NCI-H2227 treated with DMSO at 0.1 percent for 48 hours (cell line): ENCODE results near the gene TMEM31.
A peak's percentile ranks its signal among the peaks of the same experiment; 100 is the strongest.
"Not testable (repeated sequence)": the region's sequence is repeated elsewhere in the genome, so short reads cannot be mapped to it uniquely, and the experiment has no call there.

Source experiments
- DNase-seq: peaks from one replicate; lab custom pipeline; 2025; lab: John Stamatoyannopoulos, UW

The TMEM31 gene

GRCh38 chrX:103726477-103726876 lies 15.8 kb downstream of the TMEM31 start:
- DNase-seq, result no peak

DNA sequence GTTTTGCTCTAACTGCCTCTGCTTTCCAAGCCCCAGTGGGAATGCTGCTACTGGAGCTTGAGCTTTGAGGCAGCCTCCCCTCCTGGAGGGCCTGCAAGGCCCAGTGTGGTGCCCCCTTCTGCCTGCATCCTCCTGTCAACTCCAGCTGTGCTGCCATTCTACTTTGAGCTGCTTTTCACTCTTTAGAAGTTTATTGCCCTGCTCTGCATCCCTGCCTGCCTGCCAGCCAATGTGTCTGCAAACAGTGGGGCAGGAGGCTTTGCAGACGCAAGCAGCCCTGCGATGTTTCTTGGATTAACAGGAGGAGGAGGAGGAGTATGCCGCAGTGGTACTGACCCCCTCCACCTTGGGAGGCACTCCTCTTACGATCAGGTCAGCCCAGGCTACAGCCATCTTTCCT lies 16.4 kb downstream of the TMEM31 start:
- DNase-seq, result no peak

GRCh38 chrX:103729015-103729414 lies 18.3 kb downstream of the TMEM31 start:
- DNase-seq, result no peak

GRCh38 chrX:103730147-103730795 lies 19.6 kb downstream of the TMEM31 start:
- no peak for DNase-seq

GRCh38 chrX:103730796-103731493 lies 20.2 kb downstream of the TMEM31 start:
- DNase-seq, result no peak

GRCh38 chrX:103733017-103733416 lies 22.3 kb downstream of the TMEM31 start:
- DNase-seq, result no peak

DNA sequence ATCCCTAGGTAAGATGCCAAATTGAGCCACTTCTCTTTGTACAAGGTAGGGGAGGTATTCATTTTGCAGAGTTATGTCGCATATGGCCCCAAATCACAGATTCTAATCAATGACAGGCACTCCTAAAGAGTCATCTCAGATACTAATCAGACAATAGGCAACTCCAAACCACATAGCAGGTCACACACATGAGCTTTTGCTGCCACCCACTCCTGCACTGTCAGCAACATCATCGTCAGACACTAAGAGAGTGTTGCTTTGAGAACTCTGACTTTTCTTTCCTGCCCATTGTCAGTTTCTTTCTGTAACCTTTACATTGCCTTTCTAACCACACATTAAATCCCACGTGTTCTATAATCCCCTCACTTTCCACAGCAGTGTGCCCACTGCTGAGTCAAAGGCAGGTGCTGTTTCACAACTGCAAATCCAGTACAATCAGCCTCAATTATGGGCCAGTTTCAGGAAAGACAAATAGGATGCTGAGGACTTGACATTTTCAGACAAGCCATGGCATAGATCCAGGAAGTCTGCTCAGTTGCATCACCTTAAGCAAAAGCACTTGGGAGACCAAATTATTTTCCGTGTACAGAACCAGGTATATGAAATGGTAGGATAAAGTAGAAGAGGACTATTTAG lies 23.5 kb downstream of the TMEM31 start:
- DNase-seq, result peak; percentile 69

DNA sequence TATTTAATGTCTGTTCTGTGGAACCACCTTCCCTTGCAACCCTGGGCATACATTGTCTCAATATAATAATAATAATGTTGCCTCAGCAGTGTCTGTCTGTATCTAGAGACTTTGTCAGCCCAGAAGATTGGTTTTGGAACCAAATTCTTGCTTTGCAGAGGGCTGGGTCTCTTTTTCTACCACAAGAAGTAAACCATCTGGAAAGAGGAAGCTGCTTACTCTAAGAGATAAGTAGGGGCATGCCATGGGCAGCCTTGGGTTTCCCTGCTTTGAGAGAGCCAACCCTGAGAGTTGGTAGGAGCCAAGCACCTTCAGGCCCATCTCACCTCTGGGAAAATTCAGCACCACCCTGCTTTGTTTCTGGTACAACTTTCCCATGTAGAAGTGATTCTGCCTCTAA lies 27.0 kb downstream of the TMEM31 start:
- no peak for DNase-seq

DNA sequence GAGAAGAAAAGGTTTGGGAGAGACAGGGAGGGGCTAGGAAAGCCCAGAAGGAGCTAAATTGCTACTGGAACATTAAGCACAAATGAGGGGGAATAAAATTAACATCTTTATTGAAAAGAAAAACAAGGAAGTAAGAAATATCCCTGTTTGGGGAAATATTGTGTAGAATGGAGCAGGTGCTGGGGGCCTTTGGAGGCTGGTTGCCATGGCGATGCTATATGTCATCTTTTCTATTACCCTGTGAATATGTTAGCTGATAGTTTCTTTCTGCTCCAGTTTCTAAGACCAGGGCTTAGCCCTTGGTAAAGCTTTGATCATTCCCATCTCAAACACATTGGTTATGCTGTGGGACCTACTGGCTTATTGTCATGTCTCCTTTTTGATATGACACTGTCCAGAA lies 28.7 kb downstream of the TMEM31 start:
- DNase-seq, result no peak

DNA sequence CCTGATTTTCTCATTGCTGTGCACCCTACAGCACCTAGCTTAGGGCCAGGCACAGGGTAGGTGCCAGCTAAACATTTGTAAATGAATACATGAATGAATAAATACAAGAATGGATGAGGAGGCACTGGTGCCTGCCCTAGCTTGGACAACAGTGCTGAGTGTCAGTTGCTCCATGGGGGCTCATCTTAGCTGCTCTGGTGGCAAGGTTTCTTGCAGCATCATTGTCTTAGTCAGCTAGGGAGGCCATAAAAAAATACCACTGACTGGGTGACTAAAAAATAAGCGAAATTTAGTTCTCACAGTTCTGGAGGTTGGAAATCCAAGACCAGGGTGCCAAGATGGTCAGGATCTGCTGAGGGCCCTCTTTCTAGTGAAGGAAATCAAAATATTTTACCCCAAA lies 31.2 kb downstream of the TMEM31 start:
- DNase-seq, result no peak

DNA sequence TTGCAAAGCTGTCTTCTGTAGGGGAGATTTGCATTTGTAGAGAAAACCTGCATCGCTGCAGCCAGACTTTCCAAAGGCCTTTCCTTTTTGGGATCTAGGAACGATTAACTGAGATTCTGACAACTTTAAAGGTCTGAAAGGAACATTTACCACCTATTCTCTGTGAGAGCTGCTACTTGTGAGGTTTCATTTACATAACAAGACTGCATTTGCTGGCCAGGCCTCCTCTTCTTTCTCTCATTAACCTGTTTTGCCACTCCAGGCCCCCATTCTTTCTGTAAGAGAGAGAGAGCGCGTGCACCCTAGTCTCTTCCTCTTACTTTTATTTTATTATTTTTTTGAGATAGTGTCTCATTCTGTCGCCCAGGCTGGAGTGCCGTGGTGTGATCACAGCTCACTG lies 31.6 kb downstream of the TMEM31 start:
- DNase-seq, result no peak

- DNase-seq, result no peak
Observed at GRCh38 chrX:103747163-103747562, 36.5 kb downstream of the TMEM31 start.

DNA sequence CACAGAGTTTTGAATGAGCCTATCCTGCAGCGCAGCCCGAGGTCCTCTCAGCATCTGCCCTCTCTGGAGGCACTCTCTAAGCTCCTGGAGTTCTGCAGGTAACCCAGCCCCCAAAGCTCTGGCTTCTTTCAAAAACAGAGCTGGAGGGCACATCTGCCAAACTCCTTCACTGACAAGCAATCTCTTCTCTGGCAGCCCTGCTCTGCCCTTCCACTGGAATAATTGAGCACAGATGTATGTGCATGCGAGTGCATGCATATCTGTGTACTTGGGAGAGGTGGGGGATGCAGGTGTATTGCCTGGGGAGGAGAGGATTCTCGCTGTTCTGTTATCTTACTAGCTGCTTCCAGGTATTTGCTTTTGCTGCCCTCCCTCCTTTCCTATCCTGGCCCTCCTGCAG lies 43.7 kb downstream of the TMEM31 start:
- DNase-seq, result no peak

DNA sequence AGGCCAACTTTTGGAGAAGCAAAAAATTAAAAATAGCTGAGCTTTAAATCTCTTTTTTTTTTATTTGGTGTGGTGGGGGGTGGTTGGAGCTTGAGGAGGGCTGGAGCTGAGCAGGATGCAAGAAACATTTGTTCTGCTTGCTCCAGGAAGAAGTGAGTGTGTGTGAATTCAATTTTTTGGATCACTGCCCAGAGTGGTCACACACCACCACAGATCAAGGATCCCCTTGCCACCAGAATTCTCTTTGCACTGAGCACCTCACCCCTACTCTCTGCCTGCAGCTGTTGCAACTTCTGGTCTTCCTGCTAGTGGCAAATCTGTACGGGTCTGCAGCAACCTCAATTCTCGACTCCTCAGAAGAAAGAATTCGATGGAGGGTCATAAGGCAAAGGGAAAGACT lies 46.0 kb downstream of the TMEM31 start:
- no peak for DNase-seq

GRCh38 chrX:103758555-103758954 lies 47.8 kb downstream of the TMEM31 start:
- no peak for DNase-seq

DNA sequence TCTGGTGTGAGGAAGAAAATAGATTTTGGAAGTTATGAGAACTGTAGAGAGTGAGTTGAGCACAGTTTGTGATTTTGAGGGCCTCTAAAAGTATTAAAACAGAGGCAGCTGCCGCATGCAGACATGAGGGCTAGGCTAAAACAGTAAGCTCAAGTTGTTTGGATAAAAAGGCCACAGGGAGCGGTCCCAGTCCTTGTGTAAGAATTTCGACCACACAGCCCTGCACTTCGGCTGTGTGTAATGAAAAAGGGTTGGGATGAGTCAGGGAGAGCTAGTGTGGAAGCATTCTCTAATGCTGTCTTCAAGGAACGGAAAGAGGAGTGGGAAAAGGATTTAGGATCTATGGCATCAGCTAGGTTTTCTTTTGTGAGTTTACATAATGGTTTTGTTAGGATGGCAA lies 52.8 kb downstream of the TMEM31 start:
- DNase-seq, result not testable (repeated sequence)
